Left ventricle myocardium inferior (tissue), 1 donor: Measurements from ENCODE around the gene OGFOD3. TPM values are rescaled to one million over a fixed set of nuclear protein-coding genes. Genes with fewer than 3 reads are reported as not detected.
"Not testable (repeated sequence)": the region's sequence is repeated elsewhere in the genome, so short reads cannot be mapped to it uniquely, and the experiment has no call there.

Experiments
- DNase-seq: peaks from one replicate; pipeline ENCODE4 v3.0.0-alpha.2; 2020
- H3K27ac ChIP-seq: fragments of 200-600 bp; replicated peaks from 2 replicates; pipeline ENCODE4 v1.8.0; 2021
- H3K27me3 ChIP-seq: fragments of 200-600 bp; 2 replicates; pipeline ENCODE4 v1.8.0; 2021; ENCODE audit warnings: low read depth
- H3K36me3 ChIP-seq: fragments of 200-600 bp; 2 replicates; pipeline ENCODE4 v1.8.0; 2021
- H3K4me1 ChIP-seq: fragments of 200-600 bp; 2 replicates; pipeline ENCODE4 v1.8.0; 2021
- H3K4me3 ChIP-seq: fragments of 200-600 bp; 2 replicates; pipeline ENCODE4 v1.8.0; 2021; ENCODE audit warnings: mild to moderate bottlenecking, moderate library complexity
- H3K9me3 ChIP-seq: fragments of 200-600 bp; replicated peaks from 2 replicates; pipeline ENCODE4 v1.8.0; 2021
- intact Hi-C: fragments of 100-400 bp; cut with micrococcal nuclease; formaldehyde crosslinking; loops from one replicate; pipeline ENCODE4 v1.11.0; 2022
- total RNA-seq: library from RNA; stranded (reverse); fragmentation: NEBNext Ultra II Directional; extraction: Animal tissue kit (Norgen Biotek cat#: 25700); gene quantifications from one replicate; pipeline ENCODE4 v1.2.1, GENCODE V29; 2021
- TF ChIP-seq, protein P1 (sequence below): fragments of 200-600 bp; IDR thresholded peaks from 2 replicates; pipeline ENCODE4 v1.8.0; 2021; ENCODE audit warnings: antibody characterized with exemption, mild to moderate bottlenecking, borderline replicate concordance
- donor health status: DM: no; HTN: yes; CAD: no; lungs with severe emphysema.

Gene OGFOD3
- total RNA-seq, 1 donor from 2014 or later = 28.0 TPM

DNA sequence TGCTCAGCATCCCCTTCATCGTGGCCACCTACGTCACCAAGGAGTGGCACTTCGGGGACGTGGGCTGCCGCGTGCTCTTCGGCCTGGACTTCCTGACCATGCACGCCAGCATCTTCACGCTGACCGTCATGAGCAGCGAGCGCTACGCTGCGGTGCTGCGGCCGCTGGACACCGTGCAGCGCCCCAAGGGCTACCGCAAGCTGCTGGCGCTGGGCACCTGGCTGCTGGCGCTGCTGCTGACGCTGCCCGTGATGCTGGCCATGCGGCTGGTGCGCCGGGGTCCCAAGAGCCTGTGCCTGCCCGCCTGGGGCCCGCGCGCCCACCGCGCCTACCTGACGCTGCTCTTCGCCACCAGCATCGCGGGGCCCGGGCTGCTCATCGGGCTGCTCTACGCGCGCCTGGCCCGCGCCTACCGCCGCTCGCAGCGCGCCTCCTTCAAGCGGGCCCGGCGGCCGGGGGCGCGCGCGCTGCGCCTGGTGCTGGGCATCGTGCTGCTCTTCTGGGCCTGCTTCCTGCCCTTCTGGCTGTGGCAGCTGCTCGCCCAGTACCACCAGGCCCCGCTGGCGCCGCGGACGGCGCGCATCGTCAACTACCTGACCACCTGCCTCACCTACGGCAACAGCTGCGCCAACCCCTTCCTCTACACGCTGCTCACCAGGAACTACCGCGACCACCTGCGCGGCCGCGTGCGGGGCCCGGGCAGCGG, 43.6 kb downstream of the OGFOD3 start:
- TF ChIP-seq, protein P1, sequence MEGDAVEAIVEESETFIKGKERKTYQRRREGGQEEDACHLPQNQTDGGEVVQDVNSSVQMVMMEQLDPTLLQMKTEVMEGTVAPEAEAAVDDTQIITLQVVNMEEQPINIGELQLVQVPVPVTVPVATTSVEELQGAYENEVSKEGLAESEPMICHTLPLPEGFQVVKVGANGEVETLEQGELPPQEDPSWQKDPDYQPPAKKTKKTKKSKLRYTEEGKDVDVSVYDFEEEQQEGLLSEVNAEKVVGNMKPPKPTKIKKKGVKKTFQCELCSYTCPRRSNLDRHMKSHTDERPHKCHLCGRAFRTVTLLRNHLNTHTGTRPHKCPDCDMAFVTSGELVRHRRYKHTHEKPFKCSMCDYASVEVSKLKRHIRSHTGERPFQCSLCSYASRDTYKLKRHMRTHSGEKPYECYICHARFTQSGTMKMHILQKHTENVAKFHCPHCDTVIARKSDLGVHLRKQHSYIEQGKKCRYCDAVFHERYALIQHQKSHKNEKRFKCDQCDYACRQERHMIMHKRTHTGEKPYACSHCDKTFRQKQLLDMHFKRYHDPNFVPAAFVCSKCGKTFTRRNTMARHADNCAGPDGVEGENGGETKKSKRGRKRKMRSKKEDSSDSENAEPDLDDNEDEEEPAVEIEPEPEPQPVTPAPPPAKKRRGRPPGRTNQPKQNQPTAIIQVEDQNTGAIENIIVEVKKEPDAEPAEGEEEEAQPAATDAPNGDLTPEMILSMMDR = no peak
- H3K27me3 ChIP-seq = peaks cover 93% of the 10 kb centered on the region
- H3K36me3 ChIP-seq = no peaks in the 10 kb centered on the region
- H3K4me3 ChIP-seq = no peak overlapping the region
- no peak overlapping the region for H3K27ac ChIP-seq
- intact Hi-C loops = no loop called here
- no peak for DNase-seq
- peaks cover 37% of the 10 kb centered on the region for H3K4me1 ChIP-seq
- H3K9me3 ChIP-seq = no peaks in the 10 kb centered on the region

GRCh38 chr17:82373731-82374625, 44.4 kb downstream of the OGFOD3 start:
- Histone ChIP-seq H3K9me3 (no peaks in the 10 kb centered on the region), H3K27ac (no peak overlapping the region), H3K4me1 (peaks cover 34% of the 10 kb centered on the region), H3K4me3 (no peak overlapping the region), H3K27me3 (peaks cover 93% of the 10 kb centered on the region), H3K36me3 (no peaks in the 10 kb centered on the region)
- TF ChIP-seq, protein P1 = no peak
- DNase-seq = no peak
- intact Hi-C loops = no loop called here

GRCh38 chr17:82373072-82373452, 45.3 kb downstream of the OGFOD3 start:
- H3K9me3 ChIP-seq, intact Hi-C loops, DNase-seq, H3K27ac ChIP-seq, H3K36me3 ChIP-seq: not testable (repeated sequence)
- Histone ChIP-seq H3K27me3 (peaks cover 93% of the 10 kb centered on the region), H3K4me3 (peak overlapping the region; percentile 62), H3K4me1 (peaks cover 34% of the 10 kb centered on the region)

DNA sequence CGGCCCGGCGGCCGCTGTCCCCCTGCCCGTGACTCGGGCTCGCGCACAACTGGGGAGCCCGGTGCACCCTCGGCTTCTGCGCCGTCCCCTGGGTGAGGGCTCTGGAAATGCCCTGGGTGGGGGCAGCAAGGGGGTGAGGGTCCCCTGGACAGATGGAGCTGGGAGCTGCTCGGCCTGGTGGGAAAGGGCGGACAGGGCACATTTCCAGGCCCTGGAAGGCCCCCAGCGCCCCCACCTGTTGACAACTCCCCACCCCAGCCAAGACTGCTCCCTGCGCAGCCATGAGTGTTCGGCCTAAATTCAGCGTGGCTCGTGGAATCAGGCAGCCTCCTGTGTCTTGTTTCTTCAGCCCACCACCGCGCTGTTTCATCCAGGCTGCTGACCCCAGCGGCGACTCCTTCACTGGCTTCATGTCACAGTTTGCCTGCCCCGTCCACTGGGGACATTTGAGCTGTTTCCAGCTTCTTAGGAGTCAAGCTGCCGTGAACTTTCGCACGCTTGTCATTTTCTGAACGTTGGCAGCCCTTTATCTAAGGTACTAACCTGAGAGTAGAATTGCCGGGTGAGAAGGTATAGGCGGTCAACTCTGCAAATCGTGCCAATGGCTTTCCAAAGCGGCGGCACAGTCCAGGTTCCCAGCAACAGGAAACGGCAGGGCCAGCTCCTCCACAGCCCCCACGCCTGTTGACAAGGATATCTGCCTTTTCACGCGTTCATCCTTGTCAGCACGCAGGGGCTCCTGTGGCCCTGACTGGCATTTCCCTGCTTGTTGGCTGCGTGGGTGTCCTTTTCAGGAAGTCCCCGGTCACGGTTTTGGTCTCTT, 45.9 kb downstream of the OGFOD3 start:
- Histone ChIP-seq H3K27ac (no peak overlapping the region), H3K36me3 (no peaks in the 10 kb centered on the region), H3K9me3 (no peaks in the 10 kb centered on the region), H3K4me1 (peaks cover 34% of the 10 kb centered on the region), H3K27me3 (peaks cover 93% of the 10 kb centered on the region), H3K4me3 (peak overlapping the region; percentile 62)
- DNase-seq = no peak
- TF ChIP-seq, protein P1 = no peak
- intact Hi-C loops = no loop called here

DNA sequence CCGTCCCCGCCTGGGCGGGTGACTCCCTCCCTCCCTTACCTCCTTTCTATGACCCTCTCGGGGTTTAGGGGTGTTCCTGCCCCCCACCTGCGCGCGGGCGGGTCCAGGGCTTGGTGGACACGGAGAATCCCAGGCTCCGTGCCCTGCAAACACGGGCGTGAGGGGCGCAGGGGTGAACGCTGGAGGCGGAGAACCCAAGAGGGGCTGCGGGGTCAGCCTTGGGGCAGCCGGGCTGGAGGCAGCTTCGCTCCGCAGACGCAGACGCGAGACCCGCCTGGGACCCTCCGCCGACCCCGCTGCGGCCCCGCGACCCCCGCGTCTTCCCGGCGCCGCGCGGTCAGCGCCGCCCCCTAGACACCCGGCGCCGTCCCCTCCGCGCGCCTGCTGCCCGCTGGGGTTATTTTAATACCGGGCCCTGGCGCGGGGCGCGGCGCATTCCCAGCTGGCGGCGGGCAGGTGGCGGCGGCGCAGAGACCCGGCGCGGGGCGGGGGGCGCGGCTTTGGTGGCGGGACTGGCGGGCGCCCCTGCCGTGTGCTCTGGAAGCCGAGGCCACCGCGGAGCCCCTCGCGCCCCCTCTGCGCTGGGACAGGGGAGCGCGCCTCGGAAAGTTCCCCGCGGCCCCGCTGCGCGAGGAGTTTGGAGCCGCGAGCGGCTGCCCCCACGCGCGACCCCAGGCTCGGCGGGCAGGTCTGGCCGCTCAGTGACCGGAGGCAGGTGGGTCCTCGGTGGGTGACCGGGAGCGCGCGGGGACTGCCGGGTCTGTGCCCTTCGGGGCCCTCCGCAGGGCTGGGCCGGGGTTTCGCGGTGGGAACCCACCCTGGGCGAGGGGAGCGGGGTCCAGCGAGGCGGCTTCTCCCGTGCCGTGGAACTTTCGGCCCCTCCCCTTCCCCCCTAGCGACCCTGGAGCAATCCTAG, 46.8 kb downstream of the OGFOD3 start, which contains the start of gene UTS2R:
TSS of gene UTS2R (plus strand) at position 433 of the 916 bp plus-strand sequence. CDS start 2,560 bp downstream, outside the sequence.
- Histone ChIP-seq H3K4me3 (peak within 1 kb of the TSS; percentile 62), H3K36me3 (no peaks in the 10 kb centered on the region), H3K27ac (no peak within 1 kb of the TSS), H3K27me3 (peaks cover 91% of the 10 kb centered on the region), H3K4me1 (peaks cover 34% of the 10 kb centered on the region), H3K9me3 (no peaks in the 10 kb centered on the region)
- intact Hi-C loops = no loop called here
- DNase-seq = no peak
- TF ChIP-seq, protein P1 = no peak
